Testis (tissue), 3 donors: ENCODE measurements around the gene GRID1. TPM values are rescaled to one million over a fixed set of nuclear protein-coding genes. Genes with fewer than 3 reads are reported as not detected.

Experiments
- DNase-seq: peaks from one replicate; pipeline ENCODE4 v3.0.0-alpha.2; 2019
- H3K27ac ChIP-seq, 2 donors: fragments of 200-600 bp; sonication (generic); one replicate each; pipeline ENCODE4 v1.5.1; 2019
- H3K27me3 ChIP-seq: fragments of 200-600 bp; sonication (generic); one replicate; pipeline ENCODE4 v1.5.1; 2019
- H3K36me3 ChIP-seq: fragments of 200-600 bp; sonication (generic); one replicate; pipeline ENCODE4 v1.5.1; 2017; ENCODE audit warnings: low read depth; ENCODE audit errors: missing control alignments
- H3K4me1 ChIP-seq: fragments of 200-600 bp; sonication (generic); one replicate; pipeline ENCODE4 v1.5.1; 2019
- H3K4me3 ChIP-seq, 2 donors: fragments of 200-600 bp; sonication (generic); one replicate each; pipeline ENCODE4 v1.5.1; 2017 to 2019
- H3K9me3 ChIP-seq: fragments of 200-600 bp; sonication (generic); one replicate; pipeline ENCODE4 v1.5.1; 2017
- CTCF ChIP-seq, 3 experiments: fragments of 450-650 bp in 2 of 3; fragments of 200-600 bp in 1 of 3; sonication (generic) in 1 of 3; IDR thresholded peaks; one replicate each; pipeline ENCODE4 v1.5.1; 2016 to 2019; ENCODE audit warnings: antibody characterized with exemption in 3 of 3, mild to moderate bottlenecking in 2 of 3, moderate library complexity in 1 of 3
- POLR2A ChIP-seq: fragments of 450-650 bp; IDR thresholded peaks from one replicate; pipeline ENCODE4 v1.6.1; 2017; ENCODE audit warnings: antibody characterized with exemption, mild to moderate bottlenecking, moderate library complexity
- WGBS, 2 donors: methylation state at CpG; one replicate each; pipeline ENCODE4 v1.1.5; 2018; 5-methylcytosine and 5-hydroxymethylcytosine counted together
- intact Hi-C: fragments of 100-400 bp; cut with DNase I; formaldehyde crosslinking; loops from one replicate; pipeline ENCODE4 v1.15.1; 2023; ENCODE audit warnings: low total_unique reads
- polyA plus RNA-seq: library from polyadenylated mRNA; stranded (reverse); fragments of 350-450 nt; fragmentation: Illumina TruSeq; extraction: RNeasy Lipid Tissue Mini Kit (QIAGEN cat#74804); gene quantifications from one replicate; pipeline ENCODE4 v1.2.3, GENCODE V29; 2014; ENCODE audit warnings: low read depth, low replicate concordance; ENCODE audit not compliant: insufficient read depth
- total RNA-seq, 2 donors: library from RNA; depleted of rRNA; stranded (reverse); fragments of >200 nt; gene quantifications; one replicate each; pipeline ENCODE4 v1.2.3, GENCODE V29; 2016

Gene GRID1
- total and polyA plus RNA-seq, 3 donors from 2014 or later: 7.4 to 16.7 (median 8.1) TPM

GRCh38 chr10:86164174-86164774, 202.3 kb downstream of the GRID1 start:
- TF ChIP-seq POLR2A: no peak
- no peak for TF ChIP-seq CTCF (IDR thresholded peaks at IDR 0.05)
- Histone ChIP-seq H3K27ac (no peak overlapping the region), H3K36me3 (no peaks in the 10 kb centered on the region), H3K4me3 (no peak overlapping the region), H3K4me1 (no peaks in the 10 kb centered on the region), H3K9me3 (no peaks in the 10 kb centered on the region), H3K27me3 (no peaks in the 10 kb centered on the region)
- WGBS, 2 donors: 87 to 91% methylated on average over 6 of the region's 6 CpGs
- no peak for DNase-seq
- intact Hi-C loops: no loop called here

- no peaks in the 10 kb centered on the region for H3K9me3 ChIP-seq
- intact Hi-C loops: no loop called here
- no peak overlapping the region for H3K4me3 ChIP-seq
- DNase-seq: no peak
- TF ChIP-seq POLR2A (no peak), CTCF (IDR thresholded peaks at IDR 0.05) (no peak)
- 65 to 76% methylated on average over 9 to 13 of the region's 13 CpGs for WGBS, 2 donors
- H3K36me3 ChIP-seq: no peaks in the 10 kb centered on the region
- H3K4me1 ChIP-seq: no peaks in the 10 kb centered on the region
- H3K27me3 ChIP-seq: no peaks in the 10 kb centered on the region
- H3K27ac ChIP-seq: no peak overlapping the region
Observed at GRCh38 chr10:86163522-86164173, 202.9 kb downstream of the GRID1 start.

- no peak overlapping the region for H3K27ac ChIP-seq
- no peak for DNase-seq
- no peaks in the 10 kb centered on the region for H3K36me3 ChIP-seq
- TF ChIP-seq POLR2A: no peak
- no peak for TF ChIP-seq CTCF (IDR thresholded peaks at IDR 0.05)
- H3K4me1 ChIP-seq: no peaks in the 10 kb centered on the region
- WGBS, 2 donors: 92 to 94% methylated on average over 3 to 5 of the region's 5 CpGs
- H3K27me3 ChIP-seq: no peaks in the 10 kb centered on the region
- H3K9me3 ChIP-seq: no peaks in the 10 kb centered on the region
- no peak overlapping the region for H3K4me3 ChIP-seq
- intact Hi-C loops: no loop called here
Observed at GRCh38 chr10:86162696-86163400, 203.7 kb downstream of the GRID1 start.

GRCh38 chr10:86162036-86162435, 204.6 kb downstream of the GRID1 start:
- WGBS, 2 donors: 86 to 87% methylated on average over 2 of the region's 2 CpGs
- Histone ChIP-seq H3K27ac (no peak overlapping the region), H3K4me3 (no peak overlapping the region), H3K36me3 (no peaks in the 10 kb centered on the region), H3K27me3 (no peaks in the 10 kb centered on the region), H3K4me1 (no peaks in the 10 kb centered on the region), H3K9me3 (no peaks in the 10 kb centered on the region)
- no peak for TF ChIP-seq POLR2A
- DNase-seq: no peak
- intact Hi-C loops: no loop called here

GRCh38 chr10:86160890-86161585, 205.6 kb downstream of the GRID1 start:
- intact Hi-C loops: no loop called here
- Histone ChIP-seq H3K27me3 (no peaks in the 10 kb centered on the region), H3K9me3 (no peaks in the 10 kb centered on the region), H3K4me3 (no peak overlapping the region), H3K27ac (no peak overlapping the region), H3K36me3 (no peaks in the 10 kb centered on the region), H3K4me1 (no peaks in the 10 kb centered on the region)
- TF ChIP-seq POLR2A (no peak), CTCF (IDR thresholded peaks at IDR 0.05) (no peak)
- DNase-seq: no peak
- WGBS, 2 donors: 88 to 91% methylated on average over 8 of the region's 8 CpGs
